ENCODE data around the gene RINT1. TPM values are rescaled to one million over a fixed set of nuclear protein-coding genes. Genes with fewer than 3 reads are reported as not detected.

RINT1 gene
- total and polyA plus RNA-seq, 2 of the 13 experiments (the other 11 are each of a cell fraction or from before 2014, with no cell fraction given) = 14.7 to 19.3 TPM

DNA sequence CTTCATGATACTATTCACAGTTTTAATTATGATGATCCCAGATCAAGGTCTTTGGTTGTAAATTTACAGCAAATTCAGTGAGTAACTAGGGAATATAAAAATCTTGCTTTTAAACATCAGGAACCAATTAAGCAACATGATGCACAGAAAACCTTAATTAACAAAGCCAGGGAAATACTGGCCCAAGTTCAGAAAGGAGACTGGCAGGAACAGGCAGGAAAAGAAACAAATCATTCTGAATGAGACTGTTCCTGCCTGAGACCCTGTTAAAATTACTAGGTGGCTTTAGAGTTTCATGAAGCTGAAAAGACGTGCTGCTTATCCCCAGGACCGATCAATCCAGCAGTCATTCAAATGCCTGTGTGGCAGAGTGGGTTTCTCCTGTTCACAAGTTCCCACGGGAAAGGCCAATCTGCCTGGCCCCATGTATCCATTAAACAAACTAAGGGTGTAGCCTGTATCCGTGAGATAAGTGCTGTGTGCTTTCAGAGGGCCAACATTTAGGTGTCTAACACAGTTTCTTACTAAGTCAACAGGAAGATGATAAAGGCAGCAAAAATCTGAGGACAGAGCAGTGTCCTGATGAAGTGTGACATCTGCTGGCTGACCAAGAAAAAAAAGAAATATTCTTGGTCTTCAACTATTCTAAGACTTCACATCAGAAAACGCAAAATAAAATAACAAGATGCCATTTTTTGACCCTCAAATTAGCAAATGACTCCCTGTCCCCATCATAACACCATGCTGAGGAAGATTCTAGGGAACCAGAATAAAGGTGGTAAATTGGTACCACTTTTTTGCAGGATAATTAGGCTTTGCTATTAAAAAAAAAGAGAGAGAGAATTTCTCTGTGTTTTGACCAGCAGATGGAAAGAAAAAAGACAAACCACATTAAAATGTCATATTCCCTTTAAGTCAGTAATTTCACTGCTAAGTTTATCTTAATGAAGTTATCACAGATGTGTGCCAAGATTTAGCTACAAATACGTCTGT is 44.1 kb upstream of the RINT1 start (continued):
- TF ChIP-seq KDM3A (CRISPR knock-in tag; IDR thresholded peaks at IDR 0.05; ENCODE audit: low read depth) = no peak
- TF ChIP-seq TEAD3 (CRISPR knock-in tag; optimal IDR thresholded peaks at IDR 0.05; ENCODE audit: borderline replicate concordance) = peak; percentile 37
- no peak for TF ChIP-seq MLLT10 (CRISPR knock-in tag; IDR thresholded peaks at IDR 0.05)
- TF ChIP-seq, protein P1, sequence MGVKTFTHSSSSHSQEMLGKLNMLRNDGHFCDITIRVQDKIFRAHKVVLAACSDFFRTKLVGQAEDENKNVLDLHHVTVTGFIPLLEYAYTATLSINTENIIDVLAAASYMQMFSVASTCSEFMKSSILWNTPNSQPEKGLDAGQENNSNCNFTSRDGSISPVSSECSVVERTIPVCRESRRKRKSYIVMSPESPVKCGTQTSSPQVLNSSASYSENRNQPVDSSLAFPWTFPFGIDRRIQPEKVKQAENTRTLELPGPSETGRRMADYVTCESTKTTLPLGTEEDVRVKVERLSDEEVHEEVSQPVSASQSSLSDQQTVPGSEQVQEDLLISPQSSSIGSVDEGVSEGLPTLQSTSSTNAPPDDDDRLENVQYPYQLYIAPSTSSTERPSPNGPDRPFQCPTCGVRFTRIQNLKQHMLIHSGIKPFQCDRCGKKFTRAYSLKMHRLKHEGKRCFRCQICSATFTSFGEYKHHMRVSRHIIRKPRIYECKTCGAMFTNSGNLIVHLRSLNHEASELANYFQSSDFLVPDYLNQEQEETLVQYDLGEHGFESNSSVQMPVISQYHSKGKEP (CRISPR knock-in tag; IDR thresholded peaks at IDR 0.05) = no peak
- no peak for TF ChIP-seq FOXA1 (IDR thresholded peaks at IDR 0.05)
- TF ChIP-seq FOXA1 (CRISPR knock-in tag; IDR thresholded peaks at IDR 0.05) = peak; percentile 78
- no peak for TF ChIP-seq MTA1 (CRISPR knock-in tag; IDR thresholded peaks at IDR 0.05; ENCODE audit: borderline replicate concordance)
- TF ChIP-seq FOXA3 (CRISPR knock-in tag; IDR thresholded peaks at IDR 0.05) = peak; percentile 70
- no peak for TF ChIP-seq ZNF703 (CRISPR knock-in tag; IDR thresholded peaks at IDR 0.05; ENCODE audit: borderline replicate concordance)
- TF ChIP-seq ZFP36L1 (CRISPR knock-in tag; IDR thresholded peaks at IDR 0.05) = no peak
- TF ChIP-seq ZNF749 (CRISPR knock-in tag; IDR thresholded peaks at IDR 0.05; ENCODE audit: borderline replicate concordance) = no peak
- TF ChIP-seq ZNF335 (CRISPR knock-in tag; IDR thresholded peaks at IDR 0.05) = 0 out of 2 replicates have a peak, but pooled peaks have one; percentile 49
